ENCODE measurements around the gene KIF6. TPM values are rescaled to one million over a fixed set of nuclear protein-coding genes. Genes with fewer than 3 reads are reported as not detected.

KIF6 gene
- total and polyA plus RNA-seq, 8 donors, result 0.19 to 1.0 (median 0.44) TPM

DNA sequence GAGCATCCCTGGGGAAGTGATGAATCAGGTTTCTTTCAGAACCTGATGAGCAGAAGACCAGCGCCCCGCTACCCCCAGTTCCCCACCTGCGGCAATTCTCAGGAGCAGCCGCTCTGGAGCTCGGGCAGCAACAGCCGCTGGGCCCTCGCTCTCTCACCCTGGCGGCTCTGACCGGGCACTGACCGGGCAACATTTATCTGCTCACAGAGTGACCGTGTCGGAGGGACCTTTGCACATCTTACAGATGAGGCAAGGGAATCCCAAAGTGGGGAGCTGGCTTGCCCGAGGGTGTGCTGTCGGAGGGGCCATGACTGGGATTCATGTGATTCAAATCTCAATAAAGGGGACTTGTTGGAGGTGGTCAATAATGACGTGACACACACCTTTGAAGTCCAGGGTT, 376.5 kb downstream of the KIF6 start:
- TF ChIP-seq CTCF (IDR thresholded peaks at IDR 0.05), result no peak
- intact Hi-C loops (cut with DNase I), result no loop called here
- FAIRE-seq, result no peak
- no peak for ATAC-seq
- Histone ChIP-seq H3K36me3 (no peaks in the 10 kb centered on the region), H3K9me3 (no peaks in the 10 kb centered on the region), H3K27me3 (no peaks in the 10 kb centered on the region), H3K4me1 (no peaks in the 10 kb centered on the region), H3K4me3 (no peak overlapping the region), H3K27ac (no peak overlapping the region)
- DNase-seq, result no peak
- 79 to 85% methylated on average over 15 of the region's 15 CpGs for WGBS, 2 donors

DNA sequence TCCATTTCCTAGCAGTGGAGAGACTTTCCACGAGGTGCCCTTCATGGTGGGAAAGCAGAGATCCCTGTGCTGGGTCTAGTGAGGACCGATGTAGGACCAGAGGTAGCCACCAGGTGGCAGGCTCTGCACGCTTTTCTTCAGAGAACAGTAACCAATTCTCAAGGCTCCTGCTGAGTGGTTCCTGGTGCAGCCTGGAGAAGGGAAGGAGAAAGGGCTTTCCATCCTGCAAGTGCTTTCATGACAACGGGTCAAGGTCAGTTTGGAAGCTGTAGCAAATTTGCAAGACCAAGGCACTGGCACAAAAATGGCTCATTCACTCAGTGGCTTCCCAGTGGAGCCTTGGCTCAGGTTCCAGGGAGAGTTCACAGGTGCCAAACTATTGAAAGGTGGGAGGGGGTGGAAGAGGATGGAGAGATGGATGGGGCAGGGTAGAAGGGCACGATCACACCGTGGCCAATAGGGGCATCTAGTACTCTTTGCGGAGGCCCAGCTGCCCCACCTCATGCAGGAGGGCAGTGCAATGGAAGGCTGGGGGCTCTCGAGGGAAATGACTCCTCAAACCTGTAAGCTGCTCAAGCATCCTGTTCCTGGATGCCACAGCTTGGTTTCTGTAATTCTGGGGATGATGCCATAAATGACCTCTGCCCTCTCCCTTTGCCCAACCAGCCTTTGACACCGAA, 377.2 kb downstream of the KIF6 start:
- H3K4me1 ChIP-seq, result peaks cover 0 to 5% (median 0%) of the 10 kb centered on the region in 3 donors
- H3K9me3 ChIP-seq, result no peaks in the 10 kb centered on the region
- TF ChIP-seq CTCF (IDR thresholded peaks at IDR 0.05), result peak; percentile 88 to 94 (median 90)
- no peaks in the 10 kb centered on the region for H3K36me3 ChIP-seq
- H3K27ac ChIP-seq, result no peak overlapping the region
- 31 to 32% methylated on average over 9 of the region's 9 CpGs for WGBS, 2 donors
- intact Hi-C loops (cut with DNase I), result no loop called here
- FAIRE-seq (no peak), DNase-seq (peak in 5 of 6 donors; percentile 52 to 89 (median 76)), ATAC-seq (peak; percentile 82 to 93 (median 92))
- H3K4me3 ChIP-seq, result no peak overlapping the region
- no peaks in the 10 kb centered on the region for H3K27me3 ChIP-seq

GRCh38 chr6:39347206-39347605, 378.0 kb downstream of the KIF6 start:
- no peak for DNase-seq
- FAIRE-seq, result no peak
- Histone ChIP-seq H3K9me3 (no peaks in the 10 kb centered on the region), H3K27ac (no peak overlapping the region), H3K36me3 (no peaks in the 10 kb centered on the region), H3K27me3 (no peaks in the 10 kb centered on the region), H3K4me3 (no peak overlapping the region), H3K4me1 (peaks cover 0 to 13% (median 0%) of the 10 kb centered on the region in 3 donors)
- ATAC-seq, result no peak
- TF ChIP-seq CTCF (IDR thresholded peaks at IDR 0.05), result no peak
- 86 to 89% methylated on average over 6 of the region's 6 CpGs for WGBS, 2 donors
- intact Hi-C loops (cut with DNase I), result no loop called here

DNA sequence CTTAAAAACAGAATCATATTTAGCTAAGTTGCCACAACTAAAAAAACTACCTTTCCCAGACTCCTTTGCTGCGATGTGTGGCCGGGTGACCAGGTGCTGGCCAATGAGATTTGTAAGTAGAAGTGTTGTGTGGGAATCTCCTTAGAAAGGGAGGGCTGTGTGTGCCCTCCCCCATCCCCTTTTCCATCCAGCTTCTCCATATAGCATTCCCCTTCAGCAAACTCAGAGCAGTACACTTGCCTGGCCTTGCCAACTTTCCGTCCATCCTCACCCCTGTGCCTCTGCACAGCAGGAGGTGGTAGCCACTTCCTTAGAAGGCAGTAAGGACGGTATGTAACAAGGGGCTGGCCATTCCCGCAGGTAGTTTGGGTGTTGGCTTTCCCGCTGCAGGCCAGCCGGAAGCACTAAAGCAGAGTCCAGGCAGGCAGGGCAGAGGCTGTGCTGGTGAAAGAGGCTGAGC, 380.4 kb downstream of the KIF6 start:
- H3K4me1 ChIP-seq, result peaks cover 0 to 20% (median 7%) of the 10 kb centered on the region in 3 donors
- H3K4me3 ChIP-seq, result no peak overlapping the region
- DNase-seq, result no peak
- no peak for ATAC-seq
- no peaks in the 10 kb centered on the region for H3K27me3 ChIP-seq
- no peaks in the 10 kb centered on the region for H3K9me3 ChIP-seq
- H3K27ac ChIP-seq, result no peak overlapping the region
- no peak for TF ChIP-seq CTCF (IDR thresholded peaks at IDR 0.05)
- no peaks in the 10 kb centered on the region for H3K36me3 ChIP-seq
- WGBS, 2 donors, result 85 to 86% methylated on average over 7 of the region's 7 CpGs
- no peak for FAIRE-seq
- intact Hi-C loops (cut with DNase I), result no loop called here

DNA sequence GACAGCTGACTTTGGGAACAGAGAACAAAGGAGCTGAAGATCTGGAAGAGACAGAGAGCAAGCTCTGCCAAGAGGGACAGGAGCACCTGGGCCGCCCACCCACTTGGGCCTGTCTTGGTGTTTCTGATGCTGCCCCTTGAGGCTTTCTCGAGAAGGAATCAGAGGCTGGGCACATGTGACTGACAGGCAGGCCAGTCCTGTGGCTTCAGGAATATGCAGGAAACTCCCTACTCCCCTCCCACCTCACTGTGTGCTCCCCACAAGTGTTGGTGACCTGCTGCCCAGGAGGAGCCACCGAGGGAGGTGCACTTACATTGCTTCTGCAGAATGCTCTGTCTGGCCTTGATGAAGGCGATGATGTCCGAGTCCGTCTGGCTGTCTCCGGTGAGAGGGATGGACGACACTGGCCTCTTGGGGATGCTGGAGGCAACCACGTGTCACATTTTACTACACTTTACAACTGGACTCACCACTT, 381.8 kb downstream of the KIF6 start:
- no peak for FAIRE-seq
- Histone ChIP-seq H3K9me3 (no peaks in the 10 kb centered on the region), H3K27ac (no peak overlapping the region), H3K27me3 (no peaks in the 10 kb centered on the region), H3K36me3 (no peaks in the 10 kb centered on the region), H3K4me1 (peaks cover 11 to 34% (median 20%) of the 10 kb centered on the region in 3 donors), H3K4me3 (no peak overlapping the region)
- TF ChIP-seq CTCF (IDR thresholded peaks at IDR 0.05), result no peak
- 82 to 86% methylated on average over 9 of the region's 9 CpGs for WGBS, 2 donors
- DNase-seq, result no peak
- intact Hi-C loops (cut with DNase I), result no loop called here
- no peak for ATAC-seq
